ENCODE results near the gene ATF7IP2. TPM values are rescaled to one million over a fixed set of nuclear protein-coding genes. Genes with fewer than 3 reads are reported as not detected.
A peak's percentile ranks its signal among the peaks of the same experiment; 100 is the strongest.

ATF7IP2 gene
- total and polyA plus RNA-seq, 9 of the 15 experiments (the other 6 are each of a cell fraction or from before 2014, with no cell fraction given) = 131 to 515 (median 196) TPM

GRCh38 chr16:10343124-10343760 lies 42.6 kb upstream of the ATF7IP2 start (continued):
- TF ChIP-seq ZBTB40 (IDR thresholded peaks at IDR 0.05) = no peak
- TF ChIP-seq ZBTB40 (CRISPR knock-in tag; IDR thresholded peaks at IDR 0.05) = no peak
- TF ChIP-seq, protein P1, sequence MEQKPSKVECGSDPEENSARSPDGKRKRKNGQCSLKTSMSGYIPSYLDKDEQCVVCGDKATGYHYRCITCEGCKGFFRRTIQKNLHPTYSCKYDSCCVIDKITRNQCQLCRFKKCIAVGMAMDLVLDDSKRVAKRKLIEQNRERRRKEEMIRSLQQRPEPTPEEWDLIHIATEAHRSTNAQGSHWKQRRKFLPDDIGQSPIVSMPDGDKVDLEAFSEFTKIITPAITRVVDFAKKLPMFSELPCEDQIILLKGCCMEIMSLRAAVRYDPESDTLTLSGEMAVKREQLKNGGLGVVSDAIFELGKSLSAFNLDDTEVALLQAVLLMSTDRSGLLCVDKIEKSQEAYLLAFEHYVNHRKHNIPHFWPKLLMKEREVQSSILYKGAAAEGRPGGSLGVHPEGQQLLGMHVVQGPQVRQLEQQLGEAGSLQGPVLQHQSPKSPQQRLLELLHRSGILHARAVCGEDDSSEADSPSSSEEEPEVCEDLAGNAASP (IDR thresholded peaks at IDR 0.05) = no peak
- TF ChIP-seq TCF7L2 (IDR thresholded peaks at IDR 0.05; ENCODE audit: low read depth, low read length) = no peak
- peak; percentile 18; the same call in 1 of the 2 replicates for TF ChIP-seq L3MBTL2 (IDR thresholded peaks at IDR 0.05)
- TF ChIP-seq, protein P2, sequence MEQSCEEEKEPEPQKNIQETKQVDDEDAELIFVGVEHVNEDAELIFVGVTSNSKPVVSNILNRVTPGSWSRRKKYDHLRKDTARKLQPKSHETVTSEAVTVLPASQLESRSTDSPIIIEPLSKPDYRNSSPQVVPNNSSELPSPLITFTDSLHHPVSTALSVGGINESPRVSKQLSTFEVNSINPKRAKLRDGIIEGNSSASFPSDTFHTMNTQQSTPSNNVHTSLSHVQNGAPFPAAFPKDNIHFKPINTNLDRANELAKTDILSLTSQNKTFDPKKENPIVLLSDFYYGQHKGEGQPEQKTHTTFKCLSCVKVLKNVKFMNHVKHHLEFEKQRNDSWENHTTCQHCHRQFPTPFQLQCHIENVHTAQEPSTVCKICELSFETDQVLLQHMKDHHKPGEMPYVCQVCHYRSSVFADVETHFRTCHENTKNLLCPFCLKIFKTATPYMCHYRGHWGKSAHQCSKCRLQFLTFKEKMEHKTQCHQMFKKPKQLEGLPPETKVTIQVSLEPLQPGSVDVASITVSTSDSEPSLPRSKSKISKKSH (CRISPR knock-in tag; IDR thresholded peaks at IDR 0.05) = peak; percentile 80; the same call in 1 of the 2 replicates
- TF ChIP-seq RBM17 (IDR thresholded peaks at IDR 0.05; ENCODE audit: borderline replicate concordance, low read depth, low read length) = no peak
- no peak for TF ChIP-seq SRF (CRISPR knock-in tag; IDR thresholded peaks at IDR 0.05)
- TF ChIP-seq, protein P3, sequence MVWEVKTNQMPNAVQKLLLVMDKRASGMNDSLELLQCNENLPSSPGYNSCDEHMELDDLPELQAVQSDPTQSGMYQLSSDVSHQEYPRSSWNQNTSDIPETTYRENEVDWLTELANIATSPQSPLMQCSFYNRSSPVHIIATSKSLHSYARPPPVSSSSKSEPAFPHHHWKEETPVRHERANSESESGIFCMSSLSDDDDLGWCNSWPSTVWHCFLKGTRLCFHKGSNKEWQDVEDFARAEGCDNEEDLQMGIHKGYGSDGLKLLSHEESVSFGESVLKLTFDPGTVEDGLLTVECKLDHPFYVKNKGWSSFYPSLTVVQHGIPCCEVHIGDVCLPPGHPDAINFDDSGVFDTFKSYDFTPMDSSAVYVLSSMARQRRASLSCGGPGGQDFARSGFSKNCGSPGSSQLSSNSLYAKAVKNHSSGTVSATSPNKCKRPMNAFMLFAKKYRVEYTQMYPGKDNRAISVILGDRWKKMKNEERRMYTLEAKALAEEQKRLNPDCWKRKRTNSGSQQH (CRISPR knock-in tag; IDR thresholded peaks at IDR 0.05) = no peak
- no peak for TF ChIP-seq PRPF4 (IDR thresholded peaks at IDR 0.05; ENCODE audit: insufficient read depth, low read depth, low read length, poor library complexity, severe bottlenecking)
- no peak for TF ChIP-seq NELFE (IDR thresholded peaks at IDR 0.05; ENCODE audit: insufficient read depth, insufficient read length)
- TF ChIP-seq PTBP1 (IDR thresholded peaks at IDR 0.05; ENCODE audit: low read depth, low read length) = 0 out of 2 replicates have a peak, but pooled peaks have one; percentile 60
- TF ChIP-seq, protein P4, sequence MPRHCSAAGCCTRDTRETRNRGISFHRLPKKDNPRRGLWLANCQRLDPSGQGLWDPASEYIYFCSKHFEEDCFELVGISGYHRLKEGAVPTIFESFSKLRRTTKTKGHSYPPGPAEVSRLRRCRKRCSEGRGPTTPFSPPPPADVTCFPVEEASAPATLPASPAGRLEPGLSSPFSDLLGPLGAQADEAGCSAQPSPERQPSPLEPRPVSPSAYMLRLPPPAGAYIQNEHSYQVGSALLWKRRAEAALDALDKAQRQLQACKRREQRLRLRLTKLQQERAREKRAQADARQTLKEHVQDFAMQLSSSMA (CRISPR knock-in tag; IDR thresholded peaks at IDR 0.05) = no peak
